OCI-LY7 (cell line): ENCODE results near the gene DNAJB1.

Experiments
- EZH2phosphoT487 ChIP-seq: fragments of 200-600 bp; sonication (generic); IDR thresholded peaks from 2 replicates; pipeline ENCODE4 v1.6.1; 2018; ENCODE audit warnings: low read depth, borderline replicate concordance, mild to moderate bottlenecking, mixed run types, antibody characterized with exemption, low read length, moderate library complexity, mixed read lengths
- TF ChIP-seq, protein P1 (sequence below): fragments of 200-600 bp; sonication (generic); conservative IDR thresholded peaks from 2 replicates; pipeline ENCODE4 v1.5.1; 2014; ENCODE audit warnings: mild to moderate bottlenecking, antibody characterized with exemption, low read length, moderate library complexity, mixed read lengths

DNA sequence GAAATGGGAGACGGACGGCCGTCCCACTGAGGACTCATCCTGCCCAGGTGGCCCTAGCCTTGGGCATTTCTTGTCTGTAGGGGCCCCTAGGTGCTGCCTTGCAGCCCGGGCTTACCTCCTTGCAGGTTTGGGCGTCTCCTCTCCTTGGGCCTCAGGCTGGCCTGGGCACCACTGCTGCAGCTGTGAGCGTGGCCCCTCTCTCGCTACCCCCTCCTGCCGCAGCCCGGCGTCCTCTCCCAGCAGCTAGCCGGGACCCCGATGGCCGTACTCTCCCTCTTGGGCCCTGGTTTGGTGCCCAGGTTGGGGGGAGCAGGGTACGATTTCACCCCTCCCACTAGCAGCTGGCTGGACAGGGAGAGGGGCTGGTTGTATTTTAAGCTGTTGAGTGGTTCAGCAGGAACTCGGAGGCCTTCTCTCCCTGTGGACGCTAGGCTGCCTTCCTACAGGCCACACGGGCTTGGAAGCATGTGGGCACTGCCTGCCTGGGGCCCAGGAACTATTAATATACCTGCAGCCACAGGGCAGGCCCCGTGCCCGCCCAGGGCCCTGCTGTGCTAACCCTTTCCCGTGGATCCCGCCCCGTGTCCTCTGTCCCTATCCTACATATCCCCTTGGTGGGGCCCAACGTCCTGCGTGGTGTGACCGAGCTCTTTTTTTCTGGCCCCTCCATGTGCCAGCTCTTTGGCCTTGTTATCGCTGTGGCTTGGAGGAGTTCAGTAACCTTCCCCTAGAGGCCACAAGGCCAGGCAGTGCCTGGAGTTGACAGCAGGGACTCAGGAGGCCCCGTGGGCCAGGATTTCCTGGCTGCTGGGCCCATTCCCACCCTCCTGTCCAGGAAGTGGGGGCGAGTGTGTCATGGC lies 41.9 kb upstream of the DNAJB1 start:
- TF ChIP-seq, protein P1, sequence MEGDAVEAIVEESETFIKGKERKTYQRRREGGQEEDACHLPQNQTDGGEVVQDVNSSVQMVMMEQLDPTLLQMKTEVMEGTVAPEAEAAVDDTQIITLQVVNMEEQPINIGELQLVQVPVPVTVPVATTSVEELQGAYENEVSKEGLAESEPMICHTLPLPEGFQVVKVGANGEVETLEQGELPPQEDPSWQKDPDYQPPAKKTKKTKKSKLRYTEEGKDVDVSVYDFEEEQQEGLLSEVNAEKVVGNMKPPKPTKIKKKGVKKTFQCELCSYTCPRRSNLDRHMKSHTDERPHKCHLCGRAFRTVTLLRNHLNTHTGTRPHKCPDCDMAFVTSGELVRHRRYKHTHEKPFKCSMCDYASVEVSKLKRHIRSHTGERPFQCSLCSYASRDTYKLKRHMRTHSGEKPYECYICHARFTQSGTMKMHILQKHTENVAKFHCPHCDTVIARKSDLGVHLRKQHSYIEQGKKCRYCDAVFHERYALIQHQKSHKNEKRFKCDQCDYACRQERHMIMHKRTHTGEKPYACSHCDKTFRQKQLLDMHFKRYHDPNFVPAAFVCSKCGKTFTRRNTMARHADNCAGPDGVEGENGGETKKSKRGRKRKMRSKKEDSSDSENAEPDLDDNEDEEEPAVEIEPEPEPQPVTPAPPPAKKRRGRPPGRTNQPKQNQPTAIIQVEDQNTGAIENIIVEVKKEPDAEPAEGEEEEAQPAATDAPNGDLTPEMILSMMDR: no peak
- no peak for TF ChIP-seq EZH2phosphoT487
